Glomerular visceral epithelial cell (primary cell): ENCODE results near the gene CHMP6.

Source experiments
- DNase-seq: peaks from one replicate; pipeline ENCODE4 v3.0.0-alpha.2; 2016; ENCODE audit errors: extremely low spot score

The CHMP6 gene

GRCh38 chr17:81043319-81043724, 51.7 kb downstream of the CHMP6 start:
- DNase-seq = no peak

GRCh38 chr17:81043725-81044427, 52.2 kb downstream of the CHMP6 start:
- DNase-seq = peak; percentile 98

- no peak for DNase-seq
Measured at GRCh38 chr17:81044428-81044763, 52.8 kb downstream of the CHMP6 start.

- DNase-seq = peak; percentile 97
Measured at GRCh38 chr17:81044764-81045589, 53.3 kb downstream of the CHMP6 start.

GRCh38 chr17:81045590-81046095, 54.0 kb downstream of the CHMP6 start:
- no peak for DNase-seq

GRCh38 chr17:81046132-81046769, 54.6 kb downstream of the CHMP6 start:
- DNase-seq = no peak

GRCh38 chr17:81046770-81047359, 55.2 kb downstream of the CHMP6 start:
- DNase-seq = no peak

- no peak for DNase-seq
Measured at GRCh38 chr17:81048827-81049371, 57.3 kb downstream of the CHMP6 start.

- peak; percentile 62 for DNase-seq
Measured at GRCh38 chr17:81049372-81049911, 57.8 kb downstream of the CHMP6 start.
